Mucosa of descending colon (tissue), 3 donors: Measurements from ENCODE around the gene SDC3. TPM values are rescaled to one million over a fixed set of nuclear protein-coding genes. Genes with fewer than 3 reads are reported as not detected.

Experiments used
- ATAC-seq: fragments of 200-7000 bp; cut with Tn5 transposase; one replicate; pipeline ENCODE4 v1.9.1; 2020; ENCODE audit warnings: mild to moderate bottlenecking, moderate library complexity
- DNase-seq, 3 donors: peaks; one replicate each; pipeline ENCODE4 v3.0.0-alpha.2; 2020
- H3K36me3 ChIP-seq: fragments of 200-600 bp; one replicate; pipeline ENCODE4 v1.8.0; 2021; ENCODE audit warnings: low read depth, mild to moderate bottlenecking
- H3K4me1 ChIP-seq: fragments of 200-600 bp; one replicate; pipeline ENCODE4 v1.8.0; 2021; ENCODE audit warnings: low read depth, mild to moderate bottlenecking
- H3K4me3 ChIP-seq: fragments of 200-600 bp; one replicate; pipeline ENCODE4 v1.8.0; 2021; ENCODE audit warnings: mild to moderate bottlenecking
- H3K9me3 ChIP-seq: fragments of 200-600 bp; one replicate; pipeline ENCODE4 v1.8.0; 2021; ENCODE audit warnings: mild to moderate bottlenecking
- intact Hi-C, 2 donors: fragments of 100-400 bp; cut with DNase I in 1 of 2; cut with micrococcal nuclease in 1 of 2; formaldehyde crosslinking; loops; one replicate each; pipeline versions ENCODE4 v1.11.0 to v1.11.1; 2022; cut with DNase I, micrococcal nuclease
- total RNA-seq, 3 donors: library from RNA; stranded (reverse); fragmentation: NEBNext Ultra II Directional in 2 of 3; extraction: Animal tissue kit (Norgen Biotek cat#: 25700) in 2 of 3; gene quantifications; one replicate each; pipeline versions ENCODE4 v1.2.1 to v1.2.4, GENCODE V29; 2021 to 2023
- TF ChIP-seq, protein P1 (sequence below): fragments of 200-600 bp; IDR thresholded peaks from one replicate; pipeline ENCODE4 v1.8.0; 2022; ENCODE audit warnings: antibody characterized with exemption, mild to moderate bottlenecking
- donor health status: DM: no; HTN: no; CAD: no; lungs with moderate emphysema.
- donor health status: DM: no; HTN: no; CAD: no.
- donor health status: DM: no; HTN: yes; CAD: no.

The SDC3 gene
- total RNA-seq, 3 donors from 2014 or later = 9.8 to 81.6 (median 17.2) TPM

DNA sequence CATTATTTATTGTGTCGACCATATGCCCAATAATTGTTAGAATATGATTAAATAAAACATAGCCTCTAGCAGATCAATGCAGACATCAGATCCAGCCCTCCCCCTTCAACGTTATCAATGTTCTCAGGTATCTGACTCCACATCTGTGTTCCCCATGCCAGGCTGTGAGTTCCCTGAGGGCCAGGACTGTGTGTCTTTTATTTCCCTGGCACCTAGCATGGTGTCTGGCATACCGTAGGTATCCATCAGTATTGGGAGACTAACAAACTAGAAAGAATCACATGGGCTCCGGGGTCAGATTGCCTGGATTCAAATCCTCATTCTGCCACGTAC lies 48.3 kb downstream of the SDC3 start:
- Histone ChIP-seq H3K4me3 (no peak overlapping the region), H3K36me3 (no peaks in the 10 kb centered on the region), H3K4me1 (no peaks in the 10 kb centered on the region), H3K9me3 (no peaks in the 10 kb centered on the region)
- intact Hi-C loops = no loop called here
- TF ChIP-seq, protein P1, sequence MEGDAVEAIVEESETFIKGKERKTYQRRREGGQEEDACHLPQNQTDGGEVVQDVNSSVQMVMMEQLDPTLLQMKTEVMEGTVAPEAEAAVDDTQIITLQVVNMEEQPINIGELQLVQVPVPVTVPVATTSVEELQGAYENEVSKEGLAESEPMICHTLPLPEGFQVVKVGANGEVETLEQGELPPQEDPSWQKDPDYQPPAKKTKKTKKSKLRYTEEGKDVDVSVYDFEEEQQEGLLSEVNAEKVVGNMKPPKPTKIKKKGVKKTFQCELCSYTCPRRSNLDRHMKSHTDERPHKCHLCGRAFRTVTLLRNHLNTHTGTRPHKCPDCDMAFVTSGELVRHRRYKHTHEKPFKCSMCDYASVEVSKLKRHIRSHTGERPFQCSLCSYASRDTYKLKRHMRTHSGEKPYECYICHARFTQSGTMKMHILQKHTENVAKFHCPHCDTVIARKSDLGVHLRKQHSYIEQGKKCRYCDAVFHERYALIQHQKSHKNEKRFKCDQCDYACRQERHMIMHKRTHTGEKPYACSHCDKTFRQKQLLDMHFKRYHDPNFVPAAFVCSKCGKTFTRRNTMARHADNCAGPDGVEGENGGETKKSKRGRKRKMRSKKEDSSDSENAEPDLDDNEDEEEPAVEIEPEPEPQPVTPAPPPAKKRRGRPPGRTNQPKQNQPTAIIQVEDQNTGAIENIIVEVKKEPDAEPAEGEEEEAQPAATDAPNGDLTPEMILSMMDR = no peak
- ATAC-seq (no peak), DNase-seq (no peak)

DNA sequence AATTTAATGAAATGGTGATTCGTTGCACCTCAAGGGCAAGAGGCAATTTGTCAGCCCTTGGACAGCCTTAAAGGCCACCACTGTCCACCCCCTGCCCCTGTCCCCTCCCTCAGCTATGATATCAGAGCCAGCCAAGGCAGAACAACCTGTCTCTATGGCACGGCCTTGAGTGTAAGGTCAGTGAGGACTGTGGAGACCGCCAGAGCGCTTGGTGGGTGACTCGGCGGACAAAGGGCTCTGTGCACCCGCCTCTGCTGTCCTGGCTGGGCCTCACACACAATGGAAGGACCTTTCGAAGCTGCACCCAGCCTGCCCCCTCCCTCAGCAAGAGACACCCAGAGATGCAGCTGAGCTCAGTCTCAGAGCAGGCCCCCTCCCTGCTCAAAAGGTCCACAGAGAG lies 50.6 kb downstream of the SDC3 start:
- TF ChIP-seq, protein P1 = no peak
- intact Hi-C loops = no loop called here

DNA sequence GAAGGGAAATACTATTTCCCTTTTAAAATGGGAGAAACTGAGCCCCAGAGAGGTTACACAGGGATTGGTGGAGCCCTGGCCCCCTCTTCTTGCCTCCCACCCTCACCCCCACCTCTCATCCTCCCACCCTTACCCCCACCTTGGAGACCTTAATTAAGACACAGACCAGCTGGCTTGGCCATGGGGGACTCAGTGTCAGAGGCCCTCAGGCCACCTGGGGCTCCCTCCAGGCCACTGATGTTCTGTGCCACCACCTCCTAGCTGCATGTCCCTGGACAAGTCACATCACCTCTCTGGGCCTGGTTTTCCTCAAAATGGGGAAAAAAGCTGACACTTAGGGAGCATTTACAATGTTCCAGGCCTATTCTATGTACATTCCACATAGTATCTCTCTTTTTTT lies 51.5 kb downstream of the SDC3 start:
- DNase-seq (no peak), ATAC-seq (no peak)
- Histone ChIP-seq H3K36me3 (no peaks in the 10 kb centered on the region), H3K4me3 (no peak overlapping the region), H3K4me1 (no peaks in the 10 kb centered on the region), H3K9me3 (no peaks in the 10 kb centered on the region)
- intact Hi-C loops = no loop called here
- TF ChIP-seq, protein P1 = no peak

More for the DNA sequence above, 50.6 kb downstream of the SDC3 start:
- ATAC-seq = no peak
- H3K9me3 ChIP-seq = no peaks in the 10 kb centered on the region
- no peak overlapping the region for H3K4me3 ChIP-seq
- no peaks in the 10 kb centered on the region for H3K36me3 ChIP-seq
- DNase-seq = no peak
- no peaks in the 10 kb centered on the region for H3K4me1 ChIP-seq

DNA sequence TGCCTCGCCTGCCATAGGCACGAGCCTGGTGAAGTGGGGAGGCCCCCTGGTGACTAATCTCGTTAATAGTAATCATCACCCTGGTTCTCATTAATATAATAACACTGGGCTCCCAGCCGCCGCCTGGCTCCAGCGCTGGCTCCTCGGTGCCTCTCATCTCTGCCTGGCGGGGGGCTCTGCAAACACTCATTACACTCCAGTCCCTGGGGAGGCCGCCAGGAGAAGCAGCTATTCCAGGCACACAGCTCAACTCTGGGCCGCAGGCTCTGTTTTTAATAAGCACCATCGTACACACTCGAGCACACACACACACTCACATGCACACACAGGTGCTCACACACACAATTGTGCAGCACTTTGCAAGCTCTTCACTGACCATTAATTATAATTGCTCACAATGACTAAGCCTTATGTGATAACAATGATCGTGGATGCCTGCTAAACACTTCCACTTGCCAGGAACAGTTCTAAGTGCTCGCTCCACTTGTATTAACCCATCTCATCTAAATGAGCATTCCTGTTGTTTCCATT lies 52.2 kb downstream of the SDC3 start:
- TF ChIP-seq, protein P1 = no peak
- Histone ChIP-seq H3K4me3 (no peak overlapping the region), H3K9me3 (no peaks in the 10 kb centered on the region), H3K4me1 (no peaks in the 10 kb centered on the region), H3K36me3 (no peaks in the 10 kb centered on the region)
- no peak for DNase-seq
- ATAC-seq = no peak
- intact Hi-C loops = no loop called here

DNA sequence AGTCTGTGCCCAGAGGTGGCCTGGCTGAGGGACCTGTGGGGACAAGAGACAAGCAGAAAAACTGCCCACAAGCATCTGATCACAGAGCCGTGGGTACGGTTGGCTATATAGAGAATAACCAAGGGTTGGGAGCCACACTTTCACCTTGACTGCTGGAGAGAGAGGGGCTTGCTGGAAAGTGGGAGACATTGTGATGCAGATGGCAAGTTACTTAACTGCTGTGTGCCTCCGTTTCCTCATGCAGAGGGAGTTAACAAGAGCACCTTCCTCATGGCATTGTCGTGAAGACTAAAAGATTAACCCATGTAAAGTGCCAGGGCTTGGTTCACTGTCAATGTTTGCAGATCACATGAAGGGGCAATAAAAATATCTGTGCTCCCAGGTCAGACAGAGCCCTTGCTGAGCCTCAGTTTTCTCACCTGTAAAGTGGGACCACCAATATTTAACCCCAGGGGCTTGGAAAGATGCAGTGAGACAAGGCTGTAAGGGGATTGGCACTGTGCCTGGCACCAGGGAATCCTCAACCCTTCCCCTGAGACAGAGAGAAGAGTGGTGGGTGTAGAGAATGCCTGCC lies 52.8 kb downstream of the SDC3 start:
- Histone ChIP-seq H3K4me1 (no peaks in the 10 kb centered on the region), H3K9me3 (no peaks in the 10 kb centered on the region), H3K36me3 (no peaks in the 10 kb centered on the region), H3K4me3 (no peak overlapping the region)
- DNase-seq (no peak), ATAC-seq (no peak)
- intact Hi-C loops = no loop called here
- TF ChIP-seq, protein P1 = no peak

DNA sequence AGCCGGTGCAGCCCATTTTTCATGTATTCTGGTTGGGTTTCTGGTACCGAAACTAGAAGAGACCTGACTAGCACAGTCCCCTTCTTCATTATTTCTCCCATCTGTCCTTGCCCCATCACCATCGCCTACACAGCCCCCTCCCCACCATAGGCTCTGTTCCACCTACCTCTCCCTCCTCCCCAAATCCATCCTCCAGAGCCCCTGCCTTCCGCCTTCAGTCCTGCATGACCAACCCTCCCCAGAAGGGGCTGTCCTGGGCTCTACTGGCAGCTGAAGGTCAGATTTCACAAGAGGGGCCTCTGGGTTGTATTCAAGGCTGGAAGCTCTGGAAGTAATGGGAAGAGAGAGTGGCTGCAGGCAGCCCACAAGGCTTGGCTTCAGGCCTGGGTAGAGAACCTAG lies 55.2 kb downstream of the SDC3 start:
- Histone ChIP-seq H3K36me3 (no peaks in the 10 kb centered on the region), H3K9me3 (no peaks in the 10 kb centered on the region), H3K4me3 (no peak overlapping the region), H3K4me1 (no peaks in the 10 kb centered on the region)
- DNase-seq = no peak
- ATAC-seq = no peak
- intact Hi-C loops = no loop called here
- TF ChIP-seq, protein P1 = no peak
